Measurements from ENCODE around the gene HHAT. TPM values are rescaled to one million over a fixed set of nuclear protein-coding genes. Genes with fewer than 3 reads are reported as not detected.

Gene HHAT
- total RNA-seq, 2 donors from 2014 or later = 0.58 to 1.3 TPM

DNA sequence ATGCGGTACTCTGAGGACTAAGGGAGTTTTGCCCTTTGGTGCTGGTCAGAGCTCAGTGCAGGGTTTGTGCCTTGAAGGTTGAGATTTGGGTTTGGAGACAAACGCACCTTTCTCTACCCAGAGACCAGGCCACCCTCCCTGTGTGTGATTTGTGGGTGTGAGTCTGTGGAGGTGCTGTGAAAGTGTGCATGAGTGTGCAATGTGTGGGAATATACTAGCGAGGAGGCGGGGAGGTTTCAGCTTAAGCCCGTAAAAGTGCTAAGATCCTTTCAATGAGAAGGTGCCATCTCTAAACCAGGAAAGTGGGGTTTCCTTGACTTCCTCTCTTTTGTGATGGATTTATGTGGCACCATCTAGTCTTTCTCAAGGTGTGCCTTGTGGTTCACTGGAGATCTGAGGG, 225.7 kb downstream of the HHAT start:
- Mint-ChIP-seq H3K9me3 (no peaks in the 10 kb centered on the region), H3K27ac (no peak overlapping the region), H3K4me3 (no peak overlapping the region), H3K36me3 (ENCODE audit: low read depth) (no peaks in the 10 kb centered on the region), H3K27me3 (no peaks in the 10 kb centered on the region), H3K4me1 (peaks cover 4% of the 10 kb centered on the region)
- ATAC-seq (replicated peaks) = no peak

DNA sequence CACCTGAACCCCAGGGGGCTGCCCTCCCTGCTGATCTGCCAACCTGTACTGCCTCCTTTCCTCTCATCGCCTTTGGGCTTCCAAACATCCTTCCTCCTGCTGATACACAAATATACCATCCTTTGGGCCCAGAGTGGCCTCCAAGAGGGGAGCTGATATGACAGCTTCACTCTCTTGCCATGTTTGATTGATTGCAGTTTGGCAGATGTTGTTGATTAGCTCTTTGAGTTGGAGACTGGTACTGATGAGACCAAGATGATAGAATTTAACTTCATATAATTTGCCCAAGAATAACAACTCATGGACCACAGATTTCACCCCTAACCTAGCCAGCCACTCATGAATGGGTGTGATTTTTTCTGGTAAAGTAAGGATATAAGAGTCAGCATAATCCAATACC, 227.8 kb downstream of the HHAT start:
- no peak for ATAC-seq (replicated peaks)
- H3K36me3 Mint-ChIP-seq (ENCODE audit: low read depth) = no peaks in the 10 kb centered on the region
- peaks cover 4% of the 10 kb centered on the region for H3K4me1 Mint-ChIP-seq
- no peak overlapping the region for H3K27ac Mint-ChIP-seq
- H3K4me3 Mint-ChIP-seq = no peak overlapping the region
- no peaks in the 10 kb centered on the region for H3K27me3 Mint-ChIP-seq
- H3K9me3 Mint-ChIP-seq = no peaks in the 10 kb centered on the region

DNA sequence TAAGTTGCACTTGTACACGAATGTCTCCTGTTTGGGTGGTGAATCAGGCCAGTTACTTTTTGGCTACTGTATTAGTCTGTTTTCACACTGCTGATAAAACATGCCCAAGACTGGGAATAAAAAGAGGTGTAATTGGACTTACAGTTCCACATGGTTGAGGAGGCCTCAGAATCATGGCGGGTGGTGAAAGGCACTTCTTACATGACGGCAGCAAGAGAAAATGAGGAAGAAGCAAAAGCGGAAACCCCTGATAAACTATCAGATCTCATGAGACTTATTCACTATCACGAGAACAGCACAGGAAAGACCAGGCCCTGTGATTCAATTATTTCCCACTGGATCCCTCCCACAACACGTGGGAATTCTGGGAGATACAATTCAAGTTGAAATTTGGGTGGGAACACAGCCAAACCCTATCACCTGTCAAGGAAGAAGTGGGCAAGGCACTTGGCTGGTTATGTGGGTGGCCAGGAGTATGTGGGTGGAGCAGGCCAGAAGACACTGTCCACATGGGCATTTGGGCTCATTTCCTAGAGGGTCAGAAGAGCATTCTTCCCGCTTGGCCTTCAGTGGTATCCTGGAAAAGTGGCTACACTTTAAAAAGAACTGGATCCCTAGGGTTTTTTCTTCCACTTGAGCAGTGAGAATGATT, 228.8 kb downstream of the HHAT start:
- Mint-ChIP-seq H3K27ac (no peak overlapping the region), H3K4me3 (no peak overlapping the region), H3K27me3 (no peaks in the 10 kb centered on the region), H3K4me1 (peaks cover 4% of the 10 kb centered on the region), H3K36me3 (ENCODE audit: low read depth) (no peaks in the 10 kb centered on the region), H3K9me3 (no peaks in the 10 kb centered on the region)
- ATAC-seq (replicated peaks) = no peak

GRCh38 chr1:210558302-210558701, 229.6 kb downstream of the HHAT start:
- Mint-ChIP-seq H3K27ac (no peak overlapping the region), H3K36me3 (ENCODE audit: low read depth) (no peaks in the 10 kb centered on the region), H3K9me3 (no peaks in the 10 kb centered on the region), H3K27me3 (no peaks in the 10 kb centered on the region), H3K4me1 (peaks cover 4% of the 10 kb centered on the region), H3K4me3 (no peak overlapping the region)
- ATAC-seq (replicated peaks) = no peak

GRCh38 chr1:210565306-210565705, 236.6 kb downstream of the HHAT start:
- ATAC-seq (replicated peaks) = no peak
- H3K27ac Mint-ChIP-seq = no peak overlapping the region
- no peak overlapping the region for H3K4me3 Mint-ChIP-seq
- H3K4me1 Mint-ChIP-seq = no peaks in the 10 kb centered on the region
- H3K9me3 Mint-ChIP-seq = no peaks in the 10 kb centered on the region
- no peaks in the 10 kb centered on the region for H3K27me3 Mint-ChIP-seq
- H3K36me3 Mint-ChIP-seq (ENCODE audit: low read depth) = no peaks in the 10 kb centered on the region

- Mint-ChIP-seq H3K27me3 (no peaks in the 10 kb centered on the region), H3K4me3 (no peak overlapping the region), H3K9me3 (no peaks in the 10 kb centered on the region), H3K27ac (no peak overlapping the region), H3K36me3 (ENCODE audit: low read depth) (no peaks in the 10 kb centered on the region), H3K4me1 (no peaks in the 10 kb centered on the region)
- no peak for ATAC-seq (replicated peaks)
Measured at GRCh38 chr1:210568631-210569030, 239.9 kb downstream of the HHAT start.

DNA sequence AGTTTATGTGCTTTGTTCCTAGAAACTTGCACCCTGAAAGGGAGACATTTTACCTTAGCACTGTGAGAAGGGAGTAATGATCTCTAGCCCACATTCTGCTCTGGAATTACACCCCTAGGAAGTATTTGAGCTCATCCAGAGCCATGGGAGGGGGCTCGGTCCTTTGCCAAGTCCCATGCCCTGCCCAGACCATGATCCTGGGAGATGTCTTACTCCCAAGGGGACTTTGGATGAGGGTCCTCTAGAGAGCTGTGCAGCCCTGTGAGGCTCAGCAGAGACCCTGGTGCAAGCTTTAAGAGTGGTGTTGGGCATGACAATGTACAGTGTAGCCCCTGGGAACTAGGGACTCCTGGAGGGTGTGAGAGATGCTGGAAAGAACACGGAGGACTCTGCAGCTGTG, 241.4 kb downstream of the HHAT start:
- Mint-ChIP-seq H3K27me3 (no peaks in the 10 kb centered on the region), H3K4me1 (no peaks in the 10 kb centered on the region), H3K4me3 (no peak overlapping the region), H3K27ac (no peak overlapping the region), H3K36me3 (ENCODE audit: low read depth) (no peaks in the 10 kb centered on the region), H3K9me3 (no peaks in the 10 kb centered on the region)
- no peak for ATAC-seq (replicated peaks)

DNA sequence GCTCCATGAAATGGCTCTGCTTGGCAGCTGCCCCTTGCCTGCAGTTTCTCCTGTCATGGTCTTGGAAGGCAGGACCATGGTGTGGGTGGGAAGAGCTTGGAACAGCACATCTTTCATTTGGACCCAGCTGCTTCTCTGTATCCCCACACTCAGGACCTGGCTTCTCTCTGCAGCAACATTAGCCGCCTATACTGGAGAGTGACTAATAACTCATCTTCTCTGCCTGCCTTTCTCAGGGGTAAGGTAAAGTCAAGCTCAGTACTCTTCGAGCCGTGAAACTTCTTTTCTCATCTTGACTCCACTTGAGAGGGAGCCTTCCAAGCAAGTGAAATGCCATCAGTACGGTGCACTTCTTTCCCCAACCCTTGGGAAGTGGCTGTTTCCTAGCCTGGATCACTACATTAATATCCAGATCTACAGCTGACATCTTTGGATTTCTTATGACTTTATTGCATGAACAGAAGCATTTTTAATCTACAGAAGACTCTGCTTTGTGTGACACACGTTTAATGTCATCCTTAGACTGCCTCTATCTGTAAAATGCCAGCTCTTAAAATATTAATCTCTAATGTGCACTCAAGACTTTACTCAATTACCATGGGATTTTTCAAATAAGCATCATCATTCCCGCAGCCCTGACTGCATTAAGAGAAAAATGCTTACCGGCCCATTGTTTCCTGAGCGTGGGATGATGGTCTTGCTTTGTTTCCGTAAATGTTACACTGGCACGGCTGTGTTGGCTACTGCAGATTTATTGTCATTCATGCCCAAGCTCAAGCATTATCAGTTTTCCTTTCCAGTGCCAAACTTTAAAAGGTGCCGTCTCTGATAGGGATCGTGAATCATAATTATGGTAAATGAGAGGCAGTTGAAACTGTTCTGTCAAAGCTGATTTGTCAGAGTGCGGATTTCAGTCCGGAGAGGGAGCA, 242.9 kb downstream of the HHAT start:
- Mint-ChIP-seq H3K36me3 (ENCODE audit: low read depth) (no peaks in the 10 kb centered on the region), H3K9me3 (no peaks in the 10 kb centered on the region), H3K27me3 (no peaks in the 10 kb centered on the region), H3K4me3 (no peak overlapping the region), H3K4me1 (no peaks in the 10 kb centered on the region), H3K27ac (no peak overlapping the region)
- no peak for ATAC-seq (replicated peaks)

DNA sequence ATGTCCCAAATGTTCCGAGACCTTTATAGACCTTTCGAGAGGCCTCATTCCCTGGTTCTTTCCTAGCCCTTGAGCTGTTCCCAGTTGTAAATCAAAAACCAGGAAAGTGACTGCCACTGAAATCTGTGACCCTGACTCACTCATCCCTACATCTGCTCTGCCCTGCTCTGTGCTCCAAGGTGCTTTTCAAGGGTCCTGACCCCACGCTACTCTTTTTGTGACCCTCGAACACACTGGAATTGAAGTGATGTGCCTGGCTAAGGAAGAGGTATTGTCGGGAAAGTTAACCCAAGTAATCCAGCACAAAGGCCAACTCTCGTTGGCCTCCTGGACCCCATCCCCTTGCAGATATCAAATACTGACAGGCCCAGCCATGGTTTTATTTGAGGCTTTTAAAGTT, 244.4 kb downstream of the HHAT start:
- H3K4me3 Mint-ChIP-seq = no peak overlapping the region
- H3K27ac Mint-ChIP-seq = no peak overlapping the region
- ATAC-seq (replicated peaks) = no peak
- no peaks in the 10 kb centered on the region for H3K36me3 Mint-ChIP-seq (ENCODE audit: low read depth)
- H3K9me3 Mint-ChIP-seq = peaks cover 3% of the 10 kb centered on the region
- H3K4me1 Mint-ChIP-seq = no peaks in the 10 kb centered on the region
- no peaks in the 10 kb centered on the region for H3K27me3 Mint-ChIP-seq

DNA sequence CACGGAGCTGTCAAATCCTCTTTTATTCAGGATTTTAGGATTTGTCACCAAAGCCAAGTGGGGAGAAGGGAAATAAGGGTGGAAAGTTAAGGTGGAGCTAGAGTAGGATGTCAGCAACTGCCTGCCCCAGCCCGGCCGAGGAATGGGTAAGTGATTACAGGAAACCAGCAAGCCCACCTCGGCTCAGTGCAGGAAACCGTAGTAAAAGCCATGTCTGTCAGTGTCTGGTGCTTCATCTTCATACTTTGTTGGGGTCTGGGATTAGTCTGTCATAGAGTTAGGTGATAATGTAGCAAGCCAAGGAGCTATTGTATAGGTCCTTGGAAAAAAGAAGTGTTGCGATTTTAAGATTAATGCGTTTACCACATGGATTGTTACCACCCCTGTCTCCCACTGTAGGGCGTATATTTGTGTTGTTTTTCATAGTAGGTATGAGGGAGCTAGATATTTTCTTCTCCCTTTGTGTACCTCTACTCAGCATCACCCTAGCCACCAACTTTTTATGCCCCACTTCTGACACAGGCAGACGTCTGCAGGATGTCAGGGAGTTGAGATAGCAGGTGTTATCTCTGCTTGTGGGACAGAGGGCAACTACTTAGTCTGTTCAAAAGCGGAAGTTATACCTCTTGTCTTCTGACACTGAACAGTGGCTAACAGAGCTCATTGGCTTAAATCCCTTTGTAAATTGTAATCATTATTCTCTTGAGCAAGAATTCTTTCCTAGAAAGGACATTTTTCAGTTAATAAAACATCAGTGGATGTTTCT, 253.7 kb downstream of the HHAT start:
- H3K9me3 Mint-ChIP-seq = no peaks in the 10 kb centered on the region
- no peak overlapping the region for H3K27ac Mint-ChIP-seq
- H3K36me3 Mint-ChIP-seq (ENCODE audit: low read depth) = no peaks in the 10 kb centered on the region
- no peak overlapping the region for H3K4me3 Mint-ChIP-seq
- ATAC-seq (replicated peaks) = no peak
- no peaks in the 10 kb centered on the region for H3K4me1 Mint-ChIP-seq
- H3K27me3 Mint-ChIP-seq = no peaks in the 10 kb centered on the region

DNA sequence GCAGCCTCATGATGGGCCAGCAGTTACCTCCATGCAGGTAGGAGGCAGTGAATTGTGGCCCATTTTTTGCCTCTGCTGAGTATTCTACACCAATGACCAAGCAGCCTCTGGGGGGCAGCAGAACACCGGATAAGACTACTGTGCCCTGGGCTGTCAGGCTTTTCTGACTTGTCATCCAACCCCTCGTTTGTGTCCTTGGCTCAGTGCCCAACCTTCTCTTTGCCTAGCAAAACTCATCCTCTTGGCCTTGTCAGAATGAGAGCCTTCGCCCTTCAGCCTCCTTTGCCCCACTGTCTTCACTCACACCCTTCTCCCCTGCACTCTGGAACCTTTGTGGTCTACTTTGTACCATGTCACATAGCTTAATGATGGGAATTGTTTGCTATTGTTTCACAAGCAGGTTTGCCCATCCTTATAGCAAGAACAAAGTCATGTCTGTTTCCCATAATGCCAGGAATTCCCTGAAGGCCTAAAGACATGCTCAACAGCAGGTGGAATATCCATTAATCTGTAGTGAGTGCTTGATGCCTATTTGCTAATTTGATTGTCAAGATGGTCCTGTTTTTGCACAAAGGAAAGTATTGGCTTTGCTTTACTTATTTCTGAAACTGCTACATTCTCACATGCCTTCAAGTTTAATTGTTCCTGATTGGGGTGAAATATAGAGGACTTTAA, 255.9 kb downstream of the HHAT start:
- H3K27ac Mint-ChIP-seq = no peak overlapping the region
- H3K27me3 Mint-ChIP-seq = no peaks in the 10 kb centered on the region
- ATAC-seq (replicated peaks) = peak; percentile 80
- H3K36me3 Mint-ChIP-seq (ENCODE audit: low read depth) = no peaks in the 10 kb centered on the region
- H3K4me3 Mint-ChIP-seq = no peak overlapping the region
- H3K4me1 Mint-ChIP-seq = no peaks in the 10 kb centered on the region
- H3K9me3 Mint-ChIP-seq = no peaks in the 10 kb centered on the region

DNA sequence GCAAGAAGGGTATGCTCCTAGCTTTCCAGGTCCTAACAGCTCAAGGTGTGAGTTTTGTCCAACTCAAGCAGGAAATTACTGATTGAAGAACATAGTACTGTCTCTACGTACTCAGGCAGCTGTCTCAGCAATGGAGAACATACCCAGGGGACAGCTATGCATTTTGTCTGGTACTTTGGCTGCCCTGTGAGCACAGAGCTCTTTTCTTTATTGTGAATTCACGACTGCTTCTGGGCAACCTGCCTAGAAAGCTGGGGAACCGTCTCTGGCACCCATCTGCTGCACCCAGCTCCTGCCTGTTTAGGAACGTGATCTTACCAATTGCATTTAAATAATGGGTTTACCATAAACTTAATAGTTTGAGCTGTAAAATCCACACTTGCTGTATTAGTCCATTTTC, 258.1 kb downstream of the HHAT start:
- H3K27ac Mint-ChIP-seq = no peak overlapping the region
- H3K4me3 Mint-ChIP-seq = no peak overlapping the region
- ATAC-seq (replicated peaks) = no peak
- peaks cover 11% of the 10 kb centered on the region for H3K36me3 Mint-ChIP-seq (ENCODE audit: low read depth)
- no peaks in the 10 kb centered on the region for H3K4me1 Mint-ChIP-seq
- peaks cover 12% of the 10 kb centered on the region for H3K9me3 Mint-ChIP-seq
- H3K27me3 Mint-ChIP-seq = no peaks in the 10 kb centered on the region

DNA sequence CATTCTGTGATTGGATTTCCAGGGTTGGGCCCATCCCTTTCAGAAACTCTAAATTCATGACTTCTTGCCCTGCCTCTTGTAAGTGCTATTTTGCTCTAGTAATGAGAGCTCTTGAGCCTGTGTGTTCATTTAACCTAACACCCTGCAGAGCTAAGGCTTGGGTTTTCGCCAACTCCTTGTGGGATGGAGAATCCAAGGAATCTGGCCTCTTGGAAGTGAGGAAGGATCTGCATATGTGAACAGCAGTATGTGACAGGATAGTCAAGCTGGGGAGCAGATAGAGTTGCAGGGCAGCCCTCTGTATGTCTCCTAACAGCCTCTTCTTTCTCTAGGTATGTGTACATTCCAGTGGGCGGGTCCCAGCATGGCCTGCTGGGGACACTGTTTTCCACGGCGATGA, 258.9 kb downstream of the HHAT start:
- Mint-ChIP-seq H3K9me3 (peaks cover 12% of the 10 kb centered on the region), H3K4me3 (no peak overlapping the region), H3K27me3 (no peaks in the 10 kb centered on the region), H3K36me3 (ENCODE audit: low read depth) (peaks cover 11% of the 10 kb centered on the region), H3K27ac (no peak overlapping the region), H3K4me1 (no peaks in the 10 kb centered on the region)
- ATAC-seq (replicated peaks) = no peak

DNA sequence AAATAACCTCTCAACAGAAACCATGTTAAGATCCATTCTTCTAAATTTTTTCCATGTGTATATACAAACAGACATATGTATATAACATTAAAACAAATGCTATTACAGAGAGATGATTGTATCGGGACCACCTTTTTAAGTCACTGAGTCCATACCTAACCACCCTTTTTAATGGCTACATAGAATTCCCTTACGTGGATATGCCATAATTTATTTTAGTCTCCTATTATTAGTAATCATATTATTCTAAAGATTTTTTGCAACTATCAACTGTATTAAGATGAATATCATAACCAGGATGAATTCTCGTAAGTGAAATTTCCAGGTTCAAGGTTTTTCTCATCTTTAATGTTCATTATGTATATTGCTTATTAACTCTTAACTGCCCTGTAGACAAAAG, 259.7 kb downstream of the HHAT start:
- ATAC-seq (replicated peaks) = no peak
- no peaks in the 10 kb centered on the region for H3K27me3 Mint-ChIP-seq
- no peaks in the 10 kb centered on the region for H3K4me1 Mint-ChIP-seq
- H3K36me3 Mint-ChIP-seq (ENCODE audit: low read depth) = peaks cover 11% of the 10 kb centered on the region
- H3K27ac Mint-ChIP-seq = no peak overlapping the region
- no peak overlapping the region for H3K4me3 Mint-ChIP-seq
- peaks cover 16% of the 10 kb centered on the region for H3K9me3 Mint-ChIP-seq
